ENCODE measurements around the gene ZBTB47.

The ZBTB47 gene

DNA sequence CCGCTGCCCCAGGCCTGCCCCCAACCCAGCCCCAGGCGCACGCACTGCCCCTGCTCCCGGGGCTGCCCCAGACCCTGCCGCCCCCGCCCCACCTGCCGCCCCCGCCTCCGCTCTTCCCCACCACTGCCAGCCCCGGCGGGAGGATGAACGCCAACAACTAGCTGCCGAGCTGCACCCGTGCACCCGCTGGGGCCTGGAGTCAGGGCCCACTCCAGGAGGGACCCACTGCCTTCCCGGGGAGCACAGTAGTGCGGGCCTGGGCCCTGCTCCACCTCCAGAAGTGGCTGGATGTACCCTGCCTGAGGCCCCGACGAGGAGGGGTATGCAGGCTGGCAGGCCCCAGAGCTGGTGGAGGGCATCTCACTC, 10.9 kb downstream of the ZBTB47 start:
- in situ Hi-C loops (cut with MboI; ENCODE audit: low sequenced_read_pairs), result no loop called here

DNA sequence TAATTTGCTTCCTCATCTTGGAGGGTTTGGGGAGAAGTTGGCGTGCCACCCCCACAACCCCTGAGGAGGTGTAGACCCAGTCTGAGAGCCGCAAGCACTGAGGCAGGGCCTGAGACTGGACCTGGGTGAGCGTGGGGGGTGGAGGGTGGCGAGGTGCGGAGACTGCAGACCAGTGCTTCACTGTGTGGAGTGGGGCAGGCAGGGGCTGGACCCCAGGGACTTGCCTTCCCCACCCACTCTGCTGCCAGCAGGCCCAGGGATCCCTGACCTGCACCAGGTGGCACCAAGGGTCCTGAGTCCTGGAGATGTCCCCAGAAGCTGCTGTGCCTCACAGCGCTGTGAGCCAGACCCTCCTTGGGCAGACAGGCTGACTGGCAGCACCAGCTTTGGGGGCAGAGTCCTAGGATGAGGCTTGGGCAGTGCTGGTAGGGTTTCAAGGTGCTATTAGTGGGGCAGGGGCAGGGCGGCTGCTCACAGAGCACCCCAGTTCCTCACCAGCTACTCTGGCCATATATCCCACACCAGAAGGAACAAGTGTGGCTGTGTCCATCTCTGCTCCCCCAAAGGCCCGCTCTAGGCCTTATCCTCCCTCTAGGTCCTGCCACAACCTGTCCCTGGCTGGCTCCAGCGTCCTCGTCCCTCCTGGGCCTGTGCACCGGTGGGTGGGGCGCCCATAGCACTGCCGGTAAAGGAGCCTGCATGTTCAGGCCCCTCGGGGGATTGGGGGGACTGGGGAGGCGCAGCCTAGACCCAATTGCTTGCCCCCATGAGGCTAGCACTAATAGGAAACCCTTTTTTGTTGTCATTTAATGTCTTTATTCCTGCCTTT, 11.8 kb downstream of the ZBTB47 start:
- in situ Hi-C loops (cut with MboI; ENCODE audit: low sequenced_read_pairs), result no loop called here

DNA sequence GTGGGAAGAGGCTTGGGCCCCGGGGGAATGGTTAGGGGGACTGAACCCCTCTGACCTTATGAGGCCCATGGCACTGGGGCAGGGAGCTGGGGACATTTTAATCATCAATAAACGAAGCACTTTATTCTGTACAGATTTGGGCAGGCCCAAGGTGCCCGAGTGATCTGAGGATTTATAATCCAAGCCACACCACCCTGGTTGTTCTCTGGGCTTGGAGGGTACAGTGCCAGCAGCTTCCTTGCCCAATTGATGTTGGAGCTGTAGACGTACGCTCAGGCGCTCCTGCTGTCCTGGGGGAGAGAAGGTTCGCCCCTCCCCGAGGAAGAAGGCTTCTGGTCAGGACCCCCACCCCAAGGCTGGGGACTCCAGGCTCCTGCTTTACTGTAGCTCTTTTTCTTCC, 12.5 kb downstream of the ZBTB47 start:
- in situ Hi-C loops (cut with MboI; ENCODE audit: low sequenced_read_pairs), result no loop called here

DNA sequence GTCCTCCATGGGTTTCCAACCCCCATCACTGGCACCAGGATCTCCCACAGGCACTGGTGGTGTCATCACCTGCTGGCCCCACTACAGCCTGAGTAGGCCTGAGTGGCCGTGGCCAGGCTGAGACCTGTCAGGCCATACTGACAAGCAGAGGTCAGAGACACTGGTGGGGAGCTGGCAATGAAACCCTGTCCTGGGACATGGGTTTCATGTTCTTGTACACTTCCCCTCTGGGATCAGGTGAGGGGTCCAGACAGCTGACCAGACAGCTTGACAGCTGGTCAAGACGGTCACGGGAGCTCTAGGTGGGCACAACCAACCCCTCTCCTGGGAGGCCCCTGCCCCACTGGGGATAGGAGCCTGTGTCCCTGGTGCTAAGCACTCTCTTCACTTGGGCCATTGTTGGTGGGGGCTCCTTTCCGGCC, 13.1 kb downstream of the ZBTB47 start:
- in situ Hi-C loops (cut with MboI; ENCODE audit: low sequenced_read_pairs), result no loop called here

DNA sequence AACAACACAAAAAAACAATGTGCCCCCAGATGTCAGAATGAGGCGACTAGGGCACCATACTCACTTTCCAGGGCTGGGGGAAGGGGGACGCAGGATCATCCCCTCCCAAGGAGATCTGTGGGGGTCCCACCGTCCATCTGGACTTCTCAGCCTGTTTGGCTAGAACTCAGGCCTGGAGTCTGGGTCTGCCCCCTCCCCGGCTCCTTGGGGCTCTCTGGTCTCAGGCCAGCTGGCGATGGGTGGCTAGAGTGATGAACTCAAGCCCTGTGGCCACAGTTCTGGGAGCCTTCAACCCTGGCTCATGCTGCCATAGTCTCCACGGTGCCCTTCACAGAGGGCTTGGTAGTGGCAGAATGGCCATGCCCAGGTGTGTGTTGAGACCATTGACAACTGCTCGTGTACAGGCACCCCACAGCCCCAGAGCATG, 13.6 kb downstream of the ZBTB47 start:
- in situ Hi-C loops (cut with MboI; ENCODE audit: low sequenced_read_pairs), result no loop called here

DNA sequence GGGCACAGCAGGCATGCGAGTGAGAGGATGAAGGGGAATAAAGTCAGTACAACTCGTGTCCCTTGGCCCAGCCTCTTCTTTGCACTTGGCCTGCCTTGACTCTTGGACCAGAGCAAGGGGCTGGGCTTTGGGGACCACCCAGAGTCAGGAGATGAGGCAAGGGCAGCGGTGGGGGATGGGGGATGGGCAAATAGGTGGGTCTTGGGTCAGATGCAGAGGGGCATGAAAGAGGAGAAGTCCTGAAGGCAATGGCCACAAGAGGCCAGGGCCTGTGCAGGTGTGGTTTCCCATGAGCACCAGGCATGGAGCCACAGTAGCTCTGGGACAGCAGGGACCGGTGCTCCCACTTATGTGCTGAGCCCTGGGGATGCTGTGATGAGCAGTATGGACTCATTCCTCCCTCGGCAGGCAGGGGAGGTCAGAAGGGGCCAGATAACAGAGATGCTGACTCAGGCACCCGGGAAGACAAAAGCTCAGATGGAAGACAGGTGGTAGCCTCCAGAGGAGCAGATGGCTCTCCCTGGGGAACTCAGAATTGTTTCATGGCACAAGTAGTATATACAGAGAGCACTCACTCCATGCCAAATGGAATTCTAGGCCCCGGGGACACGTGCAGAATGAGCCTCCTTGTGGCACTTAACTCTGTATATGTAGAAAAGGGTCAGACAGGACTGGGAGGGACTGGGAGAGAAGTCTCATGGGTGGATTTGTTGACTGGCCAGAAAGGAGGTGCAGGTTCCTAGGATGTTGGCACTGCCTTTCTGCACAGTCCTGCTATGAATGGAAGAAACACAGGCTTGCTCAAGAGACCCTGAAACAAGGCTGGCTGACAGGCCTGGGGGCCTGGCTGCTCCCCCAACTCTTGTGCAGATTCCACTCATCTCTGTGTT, 14.3 kb downstream of the ZBTB47 start:
- in situ Hi-C loops (cut with MboI; ENCODE audit: low sequenced_read_pairs), result no loop called here

DNA sequence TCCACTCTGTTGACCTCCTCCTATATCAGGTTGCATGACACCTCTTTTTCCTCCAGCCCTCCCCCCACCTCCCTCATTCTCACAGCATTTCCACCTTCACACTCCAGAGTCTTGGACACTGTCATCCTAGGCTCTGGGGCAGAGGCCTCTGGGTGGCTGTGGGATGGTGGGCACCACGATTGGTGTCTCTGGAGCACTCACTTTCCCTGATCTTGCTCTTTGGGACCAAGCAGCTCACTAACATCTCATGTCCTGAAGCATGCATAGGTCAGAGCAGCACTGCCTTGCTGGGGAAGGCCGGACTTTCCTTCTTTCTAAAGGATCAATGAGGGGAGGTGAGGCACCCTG, 14.9 kb downstream of the ZBTB47 start:
- in situ Hi-C loops (cut with MboI; ENCODE audit: low sequenced_read_pairs), result no loop called here

DNA sequence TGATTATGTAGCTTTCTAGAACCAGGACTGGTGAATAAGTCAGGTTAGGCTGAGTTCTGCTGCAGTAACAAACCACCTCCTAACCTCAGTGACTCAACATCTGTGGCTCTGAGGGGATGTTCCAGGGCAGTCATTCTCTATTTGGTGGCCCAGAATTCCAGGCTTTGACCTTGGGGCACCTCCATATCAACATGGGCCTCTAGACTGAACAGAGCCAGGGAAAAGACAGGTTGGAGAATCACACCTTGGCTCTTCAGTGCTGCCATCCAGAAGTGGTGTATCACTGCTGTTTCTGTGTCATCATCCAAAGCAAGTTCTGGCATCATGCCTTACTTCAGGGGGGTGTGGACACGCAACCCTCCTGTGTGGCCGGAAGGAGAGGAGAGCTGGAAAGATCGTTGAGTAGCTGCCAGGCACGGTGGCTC, 15.3 kb downstream of the ZBTB47 start:
- in situ Hi-C loops (cut with MboI; ENCODE audit: low sequenced_read_pairs), result no loop called here

DNA sequence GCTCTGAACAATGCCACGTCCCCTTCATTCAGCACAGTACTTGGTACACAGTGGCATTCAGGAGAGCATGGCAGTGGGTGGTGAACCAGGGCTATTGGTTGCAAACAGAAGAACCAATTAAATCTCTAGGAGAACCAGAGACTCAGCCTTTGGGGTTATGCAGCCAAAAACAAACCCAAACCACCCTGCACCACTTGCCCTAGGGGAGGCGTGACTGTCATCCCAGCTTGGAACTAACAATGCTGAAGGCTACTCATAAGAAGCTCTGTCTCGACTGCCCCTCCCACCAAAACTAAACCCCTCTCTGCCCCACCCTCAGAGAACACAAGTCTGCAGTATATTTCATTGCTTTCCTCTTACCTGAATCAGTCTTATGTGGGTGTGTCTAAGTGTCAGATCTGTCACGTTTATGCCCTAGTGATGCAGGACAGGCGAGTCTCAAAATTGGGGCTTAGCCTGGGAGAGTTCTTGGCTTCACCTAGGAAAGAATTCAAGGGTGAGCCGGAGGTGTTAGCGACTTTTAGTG, 16.6 kb downstream of the ZBTB47 start:
- in situ Hi-C loops (cut with MboI; ENCODE audit: low sequenced_read_pairs), result no loop called here

DNA sequence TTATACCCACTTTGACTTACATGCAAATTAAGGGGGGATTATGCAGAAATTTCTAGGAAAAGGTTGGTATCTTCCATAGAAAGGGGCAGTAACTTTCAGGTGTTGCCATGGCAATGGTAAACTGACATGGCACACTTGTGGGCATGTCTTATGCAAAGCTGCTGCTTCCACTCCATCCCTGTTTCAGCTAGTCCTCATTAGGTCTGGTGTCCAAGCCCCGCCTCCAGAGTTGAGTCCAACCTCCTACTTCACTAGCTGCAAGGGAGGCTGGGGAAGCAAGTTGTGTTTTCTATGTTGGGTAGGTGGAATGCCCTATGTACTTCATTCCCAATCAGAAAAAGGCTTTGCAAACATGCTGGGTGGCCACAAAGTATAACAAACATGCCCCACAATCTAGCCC, 17.2 kb downstream of the ZBTB47 start:
- in situ Hi-C loops (cut with MboI; ENCODE audit: low sequenced_read_pairs), result no loop called here

DNA sequence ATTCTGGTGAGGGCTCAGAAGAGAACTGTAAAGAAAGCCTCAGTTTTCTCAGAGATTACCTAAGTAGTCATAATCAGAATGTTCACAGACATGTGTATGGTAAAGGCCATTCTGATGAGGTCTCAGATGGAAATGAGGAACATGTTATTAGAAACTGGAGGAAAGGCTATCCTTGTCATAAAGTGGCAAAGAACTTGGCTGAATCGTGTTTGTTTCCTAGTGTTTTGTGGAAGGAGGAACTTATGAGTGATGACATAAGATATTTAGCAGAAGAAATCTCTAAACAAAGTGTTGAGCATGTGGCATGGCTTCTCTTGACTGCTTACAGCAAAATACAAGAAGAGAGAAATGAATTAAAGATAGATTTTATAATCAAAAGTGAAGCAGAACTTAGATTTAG, 19.0 kb downstream of the ZBTB47 start:
- in situ Hi-C loops (cut with MboI; ENCODE audit: low sequenced_read_pairs), result no loop called here

DNA sequence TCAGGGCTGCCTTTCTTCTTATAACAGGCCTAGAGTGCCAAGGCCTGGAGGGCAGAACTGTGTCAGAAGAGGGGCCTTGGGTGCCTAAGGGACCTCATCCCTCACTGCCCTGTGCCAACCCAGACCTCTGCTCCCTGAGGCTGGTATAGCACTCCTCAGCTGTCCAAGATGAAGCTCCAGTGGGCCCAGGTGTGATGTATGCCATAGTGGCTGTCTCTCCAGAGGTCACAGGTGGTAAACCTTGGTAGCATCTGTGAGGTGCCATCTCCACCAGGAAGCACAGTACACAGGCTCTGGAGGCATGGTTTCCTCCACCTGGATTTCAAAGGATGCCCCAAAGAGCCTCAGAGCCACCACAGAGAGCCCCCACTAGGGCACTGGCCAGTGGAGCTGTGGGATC, 19.6 kb downstream of the ZBTB47 start:
- in situ Hi-C loops (cut with MboI; ENCODE audit: low sequenced_read_pairs), result no loop called here

DNA sequence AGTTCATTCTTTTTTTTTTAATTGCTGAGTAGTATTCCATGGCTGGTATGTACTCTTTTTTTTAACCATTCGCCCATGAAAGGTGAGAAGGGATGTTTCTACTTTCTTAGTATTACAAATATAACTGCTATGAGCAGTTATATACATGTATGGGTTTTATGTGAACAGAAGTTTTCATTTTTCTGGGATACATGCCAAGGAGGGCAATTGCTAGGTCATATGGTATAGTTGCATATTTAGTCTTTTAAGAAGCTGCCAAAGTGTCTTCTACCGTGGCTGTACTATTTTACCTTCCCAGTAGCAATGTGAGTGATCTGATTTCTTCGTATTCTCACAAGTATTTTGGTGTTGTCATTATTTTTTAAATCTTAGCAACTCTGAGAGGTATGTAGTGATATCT, 20.6 kb downstream of the ZBTB47 start:
- in situ Hi-C loops (cut with MboI; ENCODE audit: low sequenced_read_pairs), result no loop called here

DNA sequence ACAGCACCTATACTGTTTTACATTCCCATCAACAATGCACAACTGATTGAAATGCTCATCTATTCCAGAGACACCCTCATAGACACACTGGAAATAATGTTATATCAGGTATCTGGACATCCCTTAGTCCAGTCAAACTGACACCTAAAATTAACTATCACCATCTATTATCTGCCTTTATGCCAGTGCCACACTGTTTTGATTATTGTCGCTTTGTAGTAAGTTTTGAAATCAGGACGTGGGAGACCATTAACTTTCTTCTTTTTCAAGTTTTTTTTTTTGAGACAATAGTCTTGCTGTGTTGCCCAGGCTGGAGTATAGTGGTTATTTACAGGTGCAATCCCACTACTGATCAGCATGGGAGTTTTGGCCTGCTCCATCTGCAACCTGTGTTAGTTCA, 22.4 kb downstream of the ZBTB47 start:
- in situ Hi-C loops (cut with MboI; ENCODE audit: low sequenced_read_pairs), result no loop called here

DNA sequence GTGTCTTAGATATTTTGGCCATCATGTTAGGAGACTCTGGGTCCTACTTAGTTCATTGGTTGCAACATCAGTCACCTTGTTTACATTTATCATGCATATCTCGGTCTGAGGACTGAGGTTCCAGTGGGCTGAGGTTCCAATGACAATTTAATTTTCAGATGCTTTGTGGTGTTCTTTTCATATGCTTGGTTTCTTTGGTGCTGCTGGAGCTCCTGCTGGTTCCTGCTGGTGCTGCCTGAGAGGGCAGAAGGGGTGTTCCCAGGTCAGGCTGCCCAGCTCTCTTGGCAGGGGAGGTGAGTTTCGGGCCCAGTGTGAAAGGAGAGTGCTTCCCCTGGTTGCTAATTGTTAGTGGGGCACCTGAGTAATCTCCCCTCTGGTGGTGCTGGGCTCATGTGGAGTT, 24.9 kb downstream of the ZBTB47 start:
- in situ Hi-C loops (cut with MboI; ENCODE audit: low sequenced_read_pairs), result no loop called here

DNA sequence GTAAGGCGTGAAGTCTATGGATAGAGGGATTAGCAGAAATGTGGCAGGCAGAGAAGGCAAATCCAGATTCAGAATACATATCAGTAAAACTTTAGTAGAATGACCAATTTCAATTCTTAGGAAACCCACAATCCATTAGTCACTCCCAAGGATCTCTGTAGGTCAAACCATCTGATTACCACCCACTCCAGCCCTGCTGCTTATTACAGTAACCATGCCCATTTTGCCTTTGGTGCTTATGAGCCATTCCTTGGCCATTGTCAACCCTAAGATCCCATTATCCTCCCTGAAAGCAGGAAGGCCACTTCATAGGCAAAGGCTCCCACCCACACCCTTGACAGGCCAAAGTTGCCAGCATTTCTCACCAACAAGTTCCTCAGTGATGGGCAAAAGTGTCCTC, 26.8 kb downstream of the ZBTB47 start:
- in situ Hi-C loops (cut with MboI; ENCODE audit: low sequenced_read_pairs), result no loop called here

DNA sequence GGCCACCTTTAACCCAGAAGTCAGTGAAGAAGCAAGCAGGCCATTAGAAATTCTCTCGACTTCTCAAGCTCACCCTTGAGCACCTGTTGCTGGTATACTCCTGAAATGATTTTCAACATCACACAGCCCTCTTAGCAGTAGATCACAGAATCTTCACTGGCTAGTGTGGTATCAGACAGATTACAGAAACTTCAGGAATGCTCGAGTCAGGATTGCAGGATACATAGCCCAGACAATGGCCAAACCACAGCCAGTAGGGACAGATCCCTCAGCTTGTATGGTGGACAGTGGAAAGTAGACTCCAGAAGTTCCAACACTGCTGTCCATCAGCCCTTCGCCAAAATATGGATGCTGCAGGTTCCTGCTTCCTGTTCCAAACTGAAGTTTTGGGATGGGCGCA, 27.3 kb downstream of the ZBTB47 start:
- in situ Hi-C loops (cut with MboI; ENCODE audit: low sequenced_read_pairs), result no loop called here

DNA sequence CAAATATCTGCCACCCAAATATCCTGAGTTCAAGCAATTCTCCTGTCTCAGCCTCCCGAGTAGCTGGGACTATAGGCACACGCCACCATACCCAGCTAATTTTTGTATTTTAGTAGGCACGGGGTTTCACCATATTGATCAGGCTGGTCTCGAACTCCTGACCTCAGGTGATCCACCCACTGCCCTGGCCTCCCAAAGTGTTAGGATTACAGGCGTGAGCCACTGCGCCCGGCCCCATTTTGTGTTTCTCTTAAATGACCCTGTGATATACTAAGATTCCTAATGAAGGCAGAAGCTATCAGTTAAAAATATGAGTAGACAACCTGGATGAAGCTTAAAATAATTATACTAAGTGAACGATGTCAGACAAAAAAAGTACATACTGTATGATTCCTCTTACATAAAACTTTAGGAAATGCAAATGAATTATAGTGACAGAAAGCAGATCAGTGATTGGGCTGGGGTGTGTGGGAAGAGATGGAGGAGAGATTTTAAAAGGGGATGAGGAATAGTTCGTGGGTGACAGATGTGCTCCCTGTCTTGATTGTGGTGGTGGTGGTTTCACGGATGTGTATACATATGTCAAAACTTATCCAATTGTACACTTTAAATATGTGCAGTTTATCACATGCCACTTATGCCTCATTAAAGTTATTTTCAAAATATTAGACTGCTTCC, 28.0 kb downstream of the ZBTB47 start:
- in situ Hi-C loops (cut with MboI; ENCODE audit: low sequenced_read_pairs), result no loop called here

DNA sequence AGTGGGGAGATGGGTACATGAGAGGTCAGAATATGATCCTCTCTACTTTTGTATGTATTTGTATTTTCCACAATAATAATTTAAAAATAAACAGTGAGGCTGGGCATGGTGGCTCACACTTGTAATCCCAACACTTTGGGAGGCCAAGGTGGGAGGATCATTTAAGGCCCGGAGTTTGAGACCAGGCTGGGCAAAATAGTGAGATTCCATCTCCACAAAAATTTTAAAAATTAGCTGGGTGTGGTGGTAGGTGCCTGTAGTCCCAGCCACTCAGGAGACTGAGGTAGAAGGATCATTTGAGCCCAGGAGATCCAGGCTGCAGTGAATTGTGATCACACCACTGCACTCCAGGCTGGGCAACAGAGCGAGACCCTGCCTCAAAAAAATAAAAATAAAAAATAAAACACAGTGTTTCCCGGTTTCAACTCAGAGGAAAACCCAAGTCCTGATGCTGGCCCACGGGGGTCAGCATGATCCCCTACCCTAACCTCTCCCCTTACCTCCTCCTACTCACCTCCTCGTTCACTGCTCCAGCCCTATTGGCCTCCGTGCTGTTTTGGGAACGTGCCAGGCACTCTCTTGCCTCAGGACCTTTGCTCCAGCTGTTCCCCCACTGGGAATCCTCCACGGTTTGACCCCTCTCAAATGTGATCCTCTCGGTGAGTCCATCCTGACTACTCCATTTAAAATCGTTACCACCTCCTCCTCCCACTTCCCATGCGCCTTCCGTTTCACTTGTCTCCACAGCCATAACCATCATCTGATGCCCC, 29.0 kb downstream of the ZBTB47 start:
- in situ Hi-C loops (cut with MboI; ENCODE audit: low sequenced_read_pairs), result no loop called here

DNA sequence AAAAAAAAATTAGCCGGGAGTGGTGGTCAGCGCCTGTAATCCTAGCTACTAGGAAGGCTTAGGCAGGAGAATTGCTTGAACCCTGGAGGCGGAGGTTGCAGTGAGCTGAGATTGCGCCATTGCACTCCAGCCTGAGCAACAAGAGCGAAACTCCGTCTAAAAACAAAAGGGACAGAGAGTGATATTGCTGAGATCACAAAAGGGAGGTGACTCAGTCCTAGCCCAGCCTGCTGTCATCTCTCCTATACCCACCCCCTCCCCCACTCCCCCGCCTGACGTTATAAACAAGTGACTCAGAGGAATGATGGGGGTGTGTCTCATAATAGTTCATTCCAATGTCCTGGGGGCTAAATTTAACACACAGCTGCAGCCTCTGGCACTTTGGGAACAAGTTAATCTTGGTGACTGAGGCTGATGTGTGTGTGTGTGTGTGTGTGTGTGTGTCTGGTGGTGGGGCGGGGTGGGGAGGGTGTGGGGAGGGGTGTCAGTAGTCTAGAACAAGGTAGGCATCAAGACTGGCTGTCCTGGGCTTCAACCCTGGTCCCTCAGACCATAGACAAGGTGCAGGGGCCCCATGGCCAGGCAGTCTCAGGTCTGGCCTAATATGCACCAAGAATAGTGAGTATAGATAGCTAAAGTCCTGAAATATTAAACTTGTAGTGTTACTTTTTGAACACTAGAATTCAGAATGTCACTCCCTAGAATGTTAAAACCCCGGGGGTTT, 30.5 kb downstream of the ZBTB47 start:
- in situ Hi-C loops (cut with MboI; ENCODE audit: low sequenced_read_pairs), result no loop called here

All from HL-60/S4 treated with phorbol 12-myristate 13-acetate at 8.2 ng/mL for 4 days and 3 days (cell line).